AG04449 (cell line): ENCODE measurements around the gene CR1L.

Experiments used
- CTCF ChIA-PET: fragments of 350-600 bp; formaldehyde crosslinking; extraction: SDS; loops from one replicate; lab custom pipeline; 2021; ENCODE audit warnings: antibody characterized with exemption; lab: Yijun Ruan, JAX
- POLR2A ChIA-PET: fragments of 400-600, 350-600 bp; formaldehyde crosslinking; extraction: SDS; loops from one replicate; lab custom pipeline; 2020; ENCODE audit warnings: antibody characterized with exemption, inconsistent platforms; lab: Yijun Ruan, JAX
- DNase-seq: peaks from one replicate; pipeline ENCODE4 v3.0.0-alpha.2; 2010; ENCODE audit warnings: low read depth, low spot score
- H3K4me3 ChIP-seq: 2 replicates; pipeline ENCODE4 v1.5.1; 2011; ENCODE audit warnings: low read depth, mild to moderate bottlenecking, control low read depth, low read length
- CTCF ChIP-seq: IDR thresholded peaks from one replicate; pipeline ENCODE4 v1.5.1; 2011; ENCODE audit warnings: mild to moderate bottlenecking, moderate library complexity, low read length, control low read depth, inconsistent platforms; ENCODE audit not compliant: insufficient read depth; ENCODE audit errors: missing control alignments

The CR1L gene

GRCh38 chr1:207644852-207645634 lies at the start of gene CR1L:
TSS of gene CR1L (plus strand) at chr1:207645133. CDS start at chr1:207645234, 101 bp downstream.
- no peak for TF ChIP-seq CTCF
- DNase-seq, result no peak

GRCh38 chr1:207603777-207604176 lies 41.2 kb upstream of the CR1L start:
- no peak for TF ChIP-seq CTCF
- H3K4me3 ChIP-seq, result no peak overlapping the region
- DNase-seq, result no peak
- ChIA-PET CTCF (interaction anchor here (1.2 to 3.5 kb wide), 2 partner anchors 14 to 17 kb away, joined by 3 to 17 read pairs; no protein-coding TSS in a partner anchor), POLR2A (no interaction called here)

More at GRCh38 chr1:207644852-207645634, at the start of gene CR1L:
- ChIA-PET POLR2A (no interaction called here), CTCF (interaction anchor here (1.0 kb wide), 1 partner anchor 9 kb away, joined by 4 read pairs; no protein-coding TSS in a partner anchor)
- peak within 1 kb of the TSS; percentile 60 for H3K4me3 ChIP-seq

GRCh38 chr1:207605444-207606361 lies 39.2 kb upstream of the CR1L start:
- no peak overlapping the region for H3K4me3 ChIP-seq
- ChIA-PET POLR2A (no interaction called here), CTCF (interaction anchor here (3.5 kb wide), 1 partner anchor 15 kb away, joined by 17 read pairs; no protein-coding TSS in a partner anchor)
- TF ChIP-seq CTCF, result no peak
- DNase-seq, result no peak

- no peak overlapping the region for H3K4me3 ChIP-seq
- POLR2A ChIA-PET, result no interaction called here
- no peak for TF ChIP-seq CTCF
- DNase-seq, result no peak
- CTCF ChIA-PET, result interaction anchor here (3.5 kb wide), 1 partner anchor 14 kb away, joined by 17 read pairs; no protein-coding TSS in a partner anchor
Observed at GRCh38 chr1:207606362-207606755, 38.6 kb upstream of the CR1L start.

- no peak for DNase-seq
- no peak overlapping the region for H3K4me3 ChIP-seq
- ChIA-PET CTCF (interaction anchor here (4.1 kb wide), 1 partner anchor 8 kb away, joined by 24 read pairs; no protein-coding TSS in a partner anchor), POLR2A (interaction anchor here (0.6 kb wide), 1 partner anchor 88 kb away, joined by 3 read pairs; no protein-coding TSS in a partner anchor)
- TF ChIP-seq CTCF, result no peak
Observed at GRCh38 chr1:207612762-207613161, 32.2 kb upstream of the CR1L start.
